ENCODE data around the gene REM1.
"Not testable (repeated sequence)": the region's sequence is repeated elsewhere in the genome, so short reads cannot be mapped to it uniquely, and the experiment has no call there.

REM1 gene, protein sequence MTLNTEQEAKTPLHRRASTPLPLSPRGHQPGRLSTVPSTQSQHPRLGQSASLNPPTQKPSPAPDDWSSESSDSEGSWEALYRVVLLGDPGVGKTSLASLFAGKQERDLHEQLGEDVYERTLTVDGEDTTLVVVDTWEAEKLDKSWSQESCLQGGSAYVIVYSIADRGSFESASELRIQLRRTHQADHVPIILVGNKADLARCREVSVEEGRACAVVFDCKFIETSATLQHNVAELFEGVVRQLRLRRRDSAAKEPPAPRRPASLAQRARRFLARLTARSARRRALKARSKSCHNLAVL

DNA sequence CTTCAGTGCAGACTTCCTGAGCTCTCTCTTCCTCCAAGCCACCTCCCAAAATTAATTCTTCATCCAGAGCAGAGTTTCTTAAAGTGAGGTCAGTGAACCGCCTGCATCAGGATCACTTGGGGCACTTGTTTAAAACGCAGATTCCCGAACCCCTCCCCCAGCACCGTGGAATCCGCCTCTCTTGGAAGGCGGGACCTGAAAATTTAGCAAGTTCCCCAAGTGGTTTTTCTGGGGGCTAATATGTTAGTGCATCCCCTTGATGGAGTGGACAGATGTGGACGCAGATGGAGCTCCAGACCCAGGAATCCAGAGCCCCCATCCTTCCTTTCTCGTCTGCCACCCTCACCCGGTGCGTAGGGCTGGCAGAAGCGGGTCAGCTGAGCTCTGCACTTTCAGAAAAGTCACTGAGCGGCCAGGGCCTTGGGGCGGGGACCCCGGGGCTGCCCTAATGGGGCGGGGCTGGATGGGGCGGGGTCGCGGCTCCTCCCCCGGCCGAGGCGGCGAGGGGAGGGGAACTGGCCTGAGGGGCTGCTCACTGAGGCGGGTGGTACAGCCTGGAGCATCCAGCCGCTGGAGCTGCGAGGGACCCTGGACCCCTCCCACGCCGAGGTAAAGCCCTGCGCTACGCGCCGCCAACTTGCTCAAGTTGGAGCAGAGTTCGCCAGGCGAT lies at the start of gene REM1, which contains the start of gene DEFB124:
REM1 (plus strand) TSS at position 531 of the 670 bp plus-strand sequence. CDS start 1,158 bp downstream, outside the sequence.
DEFB124 (minus strand) TSS at position 370 of the 670 bp plus-strand sequence. CDS start 2,114 bp downstream, outside the sequence.
- DNase-seq: no peak

DNA sequence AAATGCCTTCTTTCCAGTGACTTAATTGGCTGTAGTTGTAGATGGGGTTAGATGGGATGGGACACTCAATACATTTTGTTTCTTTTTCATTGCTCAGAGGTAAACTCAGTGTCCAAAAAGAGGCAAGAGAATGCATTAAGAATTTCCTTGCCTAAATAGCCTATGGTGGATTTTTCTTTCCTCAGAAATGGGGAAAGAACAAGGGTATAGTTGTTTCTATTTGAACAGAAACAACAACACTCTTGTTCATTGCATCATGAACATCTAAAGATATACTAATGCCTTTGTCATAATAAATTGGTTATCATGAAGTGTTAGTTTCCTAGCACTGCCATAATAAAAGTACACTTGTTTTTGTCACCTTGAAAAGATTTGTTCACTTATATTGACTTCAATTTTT lies 49.3 kb upstream of the REM1 start:
- no peak for DNase-seq

DNA sequence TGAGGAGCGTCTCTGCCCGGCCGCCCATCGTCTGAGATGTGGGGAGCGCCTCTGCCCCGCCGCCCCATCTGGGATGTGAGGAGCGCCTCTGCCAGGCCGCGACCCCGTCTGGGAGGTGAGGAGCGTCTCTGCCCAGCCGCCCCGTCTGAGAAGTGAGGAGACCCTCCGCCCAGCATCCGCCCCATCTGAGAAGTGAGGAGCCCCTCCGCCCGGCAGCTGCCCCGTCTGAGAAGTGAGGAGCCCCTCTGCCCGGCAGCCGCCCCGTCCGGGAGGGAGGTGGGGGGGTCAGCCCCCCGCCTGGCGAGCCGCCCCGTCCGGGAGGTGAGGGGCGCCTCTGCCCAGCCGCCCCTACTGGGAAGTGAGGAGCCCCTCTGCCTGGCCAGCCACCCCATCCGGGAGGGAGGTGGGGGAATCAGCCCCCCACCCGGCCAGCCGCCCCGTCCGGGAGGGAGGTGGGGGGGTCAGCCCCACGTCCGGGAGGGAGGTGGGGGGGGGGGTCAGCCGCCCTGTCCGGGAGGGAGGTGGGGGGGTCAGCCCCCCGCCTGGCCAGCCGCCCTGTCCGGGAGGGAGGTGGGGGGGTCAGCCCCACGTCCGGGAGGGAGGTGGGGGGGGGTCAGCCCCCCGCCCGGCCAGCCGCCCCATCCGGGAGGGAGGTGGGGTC lies 48.1 kb upstream of the REM1 start:
- not testable (repeated sequence) for DNase-seq

DNA sequence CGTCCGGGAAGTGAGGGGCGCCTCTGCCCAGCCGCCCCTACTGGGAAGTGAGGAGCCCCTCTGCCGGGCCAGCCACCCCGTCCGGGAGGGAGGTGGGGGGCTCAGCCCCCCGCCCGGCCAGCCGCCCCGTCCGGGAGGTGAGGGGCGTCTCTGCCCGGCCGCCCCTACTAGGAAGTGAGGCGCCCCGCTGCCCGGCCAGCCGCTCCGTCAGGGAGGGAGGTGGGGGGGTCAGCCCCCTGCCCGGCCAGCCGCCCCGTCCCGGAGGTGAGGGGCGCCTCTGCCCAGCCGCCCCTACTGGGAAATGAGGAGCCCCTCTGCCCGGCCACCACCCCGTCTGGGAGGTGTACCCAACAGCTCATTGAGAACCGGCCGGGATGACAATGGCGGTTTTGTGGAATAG lies 47.5 kb upstream of the REM1 start:
- DNase-seq: not testable (repeated sequence)

DNA sequence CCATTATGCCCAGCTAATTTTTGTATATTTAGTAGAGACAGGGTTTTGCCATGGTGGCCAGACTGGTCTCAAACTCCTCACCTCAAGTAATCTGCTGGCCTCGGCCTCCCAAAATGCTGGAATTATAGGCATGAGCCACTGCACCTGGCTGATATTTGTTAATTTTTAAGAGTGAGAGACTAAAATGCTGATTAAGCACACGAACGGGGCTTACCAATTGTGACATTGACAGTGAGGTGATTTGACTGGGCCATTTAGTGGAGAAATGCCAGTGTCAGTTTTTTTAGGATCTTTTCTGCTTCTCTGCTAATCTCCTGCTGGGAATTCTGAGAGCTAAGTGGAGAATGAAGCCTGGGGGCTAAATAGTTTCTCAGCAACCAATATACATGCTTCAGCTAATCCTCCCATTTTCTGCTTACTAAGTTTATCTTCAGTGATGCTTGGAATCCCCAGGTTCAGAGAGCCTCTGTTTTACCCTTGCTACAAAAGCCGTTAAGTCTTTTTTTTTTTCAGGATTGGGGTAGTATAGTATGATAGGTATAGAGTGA lies 44.4 kb upstream of the REM1 start:
- no peak for DNase-seq

DNA sequence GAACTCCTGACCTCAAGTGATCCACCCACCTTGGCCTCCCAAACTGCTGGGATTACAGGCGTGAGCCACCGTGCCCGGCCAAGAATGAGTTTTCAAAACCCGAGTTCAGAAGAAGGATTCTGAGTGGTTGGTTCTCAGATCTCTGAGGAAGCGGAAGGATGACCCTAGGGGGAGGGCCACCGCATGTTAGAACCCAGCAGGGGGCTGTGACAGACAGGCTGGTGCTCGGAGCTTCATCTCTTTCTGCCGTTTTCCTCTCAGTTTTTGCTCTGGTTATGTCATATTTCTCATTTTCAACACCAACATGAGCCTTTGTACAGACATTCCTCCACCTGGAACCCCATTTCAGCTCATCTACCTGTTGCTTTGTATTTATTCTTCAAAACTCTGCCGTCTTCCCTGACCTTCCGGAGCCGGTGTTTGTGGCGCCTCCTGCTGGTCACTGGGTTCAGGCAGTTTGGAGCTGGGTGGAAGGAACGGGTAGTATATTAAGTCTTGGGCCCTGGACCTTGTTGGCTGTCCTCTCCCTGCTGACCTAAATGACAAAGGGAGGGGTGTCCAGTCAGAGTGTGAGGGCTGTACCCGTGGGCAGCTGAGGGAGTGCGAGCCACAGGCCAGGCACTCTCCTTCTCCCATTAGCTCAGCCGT lies 35.0 kb upstream of the REM1 start, which contains the start of gene DEFB123:
DEFB123 (plus strand) TSS at position 621 of the 648 bp plus-strand sequence. CDS start 67 bp downstream, outside the sequence.
- no peak for DNase-seq

DNA sequence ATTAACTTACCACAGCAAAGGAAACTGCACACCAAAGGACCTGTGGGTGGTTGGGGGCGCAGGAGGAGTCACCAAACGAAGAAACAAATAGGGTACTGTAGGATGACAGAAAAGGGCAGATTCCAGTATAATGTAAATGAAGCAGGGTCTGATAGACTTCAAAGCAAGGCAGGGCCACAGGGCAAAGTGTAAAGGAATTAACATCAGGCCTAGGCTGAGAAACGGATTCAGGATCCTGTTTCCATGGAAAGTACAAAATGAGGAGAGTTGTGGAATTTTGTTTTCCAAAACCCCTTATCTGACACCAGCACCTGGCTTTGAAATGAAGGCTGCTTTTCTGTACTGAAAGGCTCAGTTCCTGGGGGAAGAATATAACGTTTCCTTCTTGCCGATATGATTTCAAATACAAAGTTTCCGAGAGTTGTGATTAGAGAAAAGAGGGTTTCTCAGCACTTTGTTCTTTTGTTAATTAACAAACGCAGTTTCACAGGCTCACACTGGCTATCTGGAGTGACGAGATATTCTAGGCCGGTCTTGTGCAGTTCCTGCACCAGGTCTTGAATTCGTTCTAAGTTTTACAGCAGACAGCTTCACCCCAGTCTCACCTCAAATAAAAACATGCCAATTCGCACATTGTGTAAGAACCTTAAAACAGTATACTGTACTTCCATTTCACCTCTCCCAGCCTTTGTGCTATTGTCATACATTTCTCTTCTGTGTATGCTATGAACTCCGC lies 28.8 kb upstream of the REM1 start:
- no peak for DNase-seq

DNA sequence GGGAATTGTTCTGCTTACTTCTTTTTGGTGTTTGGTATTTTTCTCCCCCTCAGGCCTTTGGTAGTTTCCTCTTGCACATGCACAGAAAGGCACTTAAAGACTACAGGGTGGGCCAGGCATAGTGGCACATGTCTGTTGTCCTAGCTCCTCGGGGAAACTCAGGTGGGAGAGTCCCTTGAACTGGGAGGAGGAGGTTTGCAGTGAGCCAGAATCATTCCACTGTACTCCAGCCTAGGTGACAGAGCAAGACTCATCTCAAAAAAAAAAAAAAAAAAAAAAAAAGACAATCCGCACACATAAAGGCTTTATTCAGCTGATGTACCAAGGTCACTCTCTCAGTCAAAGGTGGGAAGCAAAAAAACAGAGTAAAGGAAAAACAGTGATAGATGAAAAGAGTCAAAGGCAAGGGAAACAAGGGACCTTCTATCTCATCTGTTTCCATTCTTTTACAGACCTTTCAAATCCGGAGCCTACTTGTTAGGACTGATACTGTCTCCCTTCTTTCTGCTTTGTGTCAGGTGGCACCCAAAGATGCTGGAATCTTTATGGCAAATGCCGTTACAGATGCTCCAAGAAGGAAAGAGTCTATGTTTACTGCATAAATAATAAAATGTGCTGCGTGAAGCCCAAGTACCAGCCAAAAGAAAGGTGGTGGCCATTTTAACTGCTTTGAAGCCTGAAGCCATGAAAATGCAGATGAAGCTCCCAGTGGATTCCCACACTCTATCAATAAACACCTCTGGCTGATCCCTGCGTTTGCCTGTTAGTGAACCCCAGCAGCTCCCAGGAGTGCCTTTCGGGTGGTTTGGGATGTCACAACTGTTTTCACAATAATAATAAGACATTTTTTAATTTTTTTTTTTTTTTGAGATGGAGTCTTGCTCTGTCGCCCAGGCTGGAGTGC lies 25.3 kb upstream of the REM1 start:
- no peak for DNase-seq

DNA sequence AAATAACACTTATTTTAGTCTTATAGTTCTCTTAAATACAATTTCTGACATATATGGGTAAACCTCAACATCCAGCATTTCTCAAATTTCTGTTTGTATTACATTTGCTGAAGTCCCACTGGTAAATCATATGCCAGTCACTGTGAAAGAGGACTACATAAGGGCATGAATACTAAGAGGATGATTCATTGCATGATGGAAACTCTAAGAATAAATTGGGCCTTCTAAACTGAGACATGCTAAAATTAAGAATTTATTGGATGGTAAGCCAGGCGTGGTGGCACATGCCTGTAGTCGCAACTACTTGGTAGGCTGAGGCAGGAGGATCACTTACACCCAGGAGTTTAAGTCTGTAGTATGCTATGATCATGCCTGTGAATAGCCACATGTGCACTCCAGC lies 22.5 kb upstream of the REM1 start:
- DNase-seq: no peak

DNA sequence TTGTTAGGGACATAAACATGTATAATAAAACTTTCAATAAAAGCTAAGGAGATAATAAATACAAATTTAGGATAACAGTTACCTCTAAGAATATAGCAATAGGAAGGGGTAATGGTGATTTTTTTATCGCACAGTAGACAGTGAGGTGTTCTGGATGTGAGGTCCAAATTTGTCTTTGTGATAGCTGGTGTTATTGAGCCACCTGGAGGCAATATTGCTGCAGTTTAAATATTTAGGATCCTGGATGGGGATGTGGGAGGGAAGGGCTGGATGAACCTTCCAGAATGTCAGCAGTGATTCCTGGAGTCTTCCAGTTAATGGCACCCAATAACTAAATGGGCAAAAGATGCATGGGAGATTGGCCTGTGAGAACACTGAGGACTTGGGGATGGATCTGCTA lies 20.7 kb upstream of the REM1 start:
- DNase-seq: no peak

DNA sequence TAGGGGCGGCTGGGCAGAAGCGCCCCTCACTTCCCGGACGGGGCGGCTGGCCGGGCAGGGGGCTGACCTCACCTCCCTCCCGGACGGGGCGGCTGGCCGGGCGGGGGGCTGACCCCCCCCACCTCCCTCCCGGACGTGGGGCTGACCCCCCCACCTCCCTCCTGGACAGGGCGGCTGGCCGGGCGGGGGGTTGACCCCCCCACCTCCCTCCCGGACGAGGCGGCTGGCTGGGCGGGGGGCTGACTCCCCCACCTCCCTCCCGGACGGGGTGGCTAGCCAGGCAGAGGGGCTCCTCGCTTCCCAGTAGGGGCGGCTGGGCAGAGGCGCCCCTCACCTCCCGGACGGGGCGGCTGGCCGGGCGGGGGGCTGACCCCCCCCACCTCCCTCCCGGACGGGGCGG lies 4.1 kb upstream of the REM1 start:
- not testable (repeated sequence) for DNase-seq

DNA sequence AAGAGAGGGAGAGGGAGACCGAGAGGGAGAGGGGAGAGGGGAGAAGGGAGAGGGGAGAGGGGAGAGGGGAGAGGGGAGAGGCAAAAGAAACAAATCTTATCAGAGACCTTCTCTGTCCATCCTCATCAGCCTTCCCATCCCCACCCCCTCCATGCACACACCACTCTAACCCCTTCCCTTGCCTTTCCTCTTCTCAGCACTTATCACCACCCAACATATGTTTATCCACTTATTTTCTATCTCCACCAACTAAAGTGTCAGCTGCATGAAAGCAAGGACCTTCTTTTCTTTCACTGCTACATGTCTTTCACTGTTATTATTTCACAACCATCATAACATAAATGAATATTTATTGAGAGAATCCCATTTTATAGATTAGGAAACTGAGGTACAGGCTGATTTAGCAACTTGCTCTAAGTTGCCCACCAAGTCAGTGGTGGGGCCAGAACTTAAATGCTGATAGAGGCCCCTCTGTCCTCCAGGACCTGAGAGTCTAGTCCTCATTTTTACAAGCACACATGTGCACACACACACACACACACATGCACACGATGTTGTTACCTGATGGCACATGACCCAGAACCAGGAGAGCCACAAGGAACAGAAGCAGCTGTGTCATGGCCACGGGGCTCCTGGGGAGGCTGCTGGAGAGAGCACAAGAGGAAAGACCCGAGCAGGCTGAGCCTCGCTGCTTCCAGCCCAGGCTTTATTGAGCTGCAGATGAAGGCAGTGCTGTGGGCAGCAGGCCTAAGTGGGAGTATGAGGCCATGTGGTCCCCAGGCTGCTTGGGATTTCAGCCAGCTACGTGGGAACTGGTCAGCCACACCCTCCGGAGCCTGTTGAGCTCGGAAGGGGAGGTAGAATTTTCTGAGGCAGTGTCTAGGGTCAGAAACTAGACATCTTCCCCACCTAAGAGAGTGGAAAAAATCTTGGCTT lies 2.4 kb upstream of the REM1 start:
- DNase-seq: no peak

DNA sequence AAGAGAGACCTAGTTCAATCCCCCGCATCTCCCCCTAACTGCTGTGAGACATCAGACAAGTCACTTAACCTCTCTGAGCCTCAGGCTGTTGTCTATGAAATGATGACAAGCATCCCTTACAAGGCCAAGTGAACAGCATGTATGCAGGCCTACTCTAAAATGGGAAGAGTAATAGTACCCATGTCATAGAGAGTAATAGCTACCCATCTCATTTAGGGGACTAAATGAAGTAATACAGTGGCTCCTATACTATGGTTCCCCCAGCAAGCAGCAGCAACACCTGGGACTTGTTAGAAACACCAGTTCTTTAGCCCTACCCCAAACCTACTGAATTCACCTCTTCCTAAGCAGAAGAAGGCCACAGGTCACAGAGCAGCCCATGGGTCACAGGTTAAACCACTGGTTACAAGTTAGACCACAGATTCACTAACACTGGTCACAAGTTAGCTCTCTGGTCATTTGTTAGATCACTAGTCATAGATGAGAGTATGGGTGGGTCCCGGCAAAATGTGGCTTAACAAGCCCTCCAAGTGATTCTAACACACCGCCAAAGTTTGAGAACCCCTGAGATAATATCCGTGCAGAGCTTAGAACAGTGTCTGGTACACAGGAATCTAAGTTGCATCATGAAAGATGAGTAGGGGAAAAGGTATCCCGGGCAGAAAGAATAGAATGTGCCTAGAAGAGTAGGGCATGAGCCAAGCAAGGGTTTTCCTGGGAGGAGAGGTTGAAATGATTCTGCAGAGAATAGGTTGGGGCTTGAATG lies 1.6 kb upstream of the REM1 start:
- DNase-seq: no peak

DNA sequence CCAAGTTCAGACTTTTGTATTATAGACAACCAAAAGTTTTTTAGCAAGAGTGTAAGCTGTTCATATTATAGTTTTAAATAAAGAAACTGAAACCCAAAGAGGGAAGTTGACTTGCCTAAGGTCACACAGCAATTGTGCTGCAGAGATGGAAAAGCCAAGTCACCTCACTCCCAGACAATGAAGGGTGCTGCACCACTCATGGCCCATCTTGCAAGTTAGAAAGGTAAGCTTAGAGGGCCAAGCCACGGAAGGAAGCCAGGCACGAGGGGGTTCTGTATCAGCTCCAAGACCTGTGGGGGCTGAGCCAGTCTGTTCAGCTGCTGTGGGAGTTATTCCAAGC lies 1.0 kb upstream of the REM1 start:
- no peak for DNase-seq

DNA sequence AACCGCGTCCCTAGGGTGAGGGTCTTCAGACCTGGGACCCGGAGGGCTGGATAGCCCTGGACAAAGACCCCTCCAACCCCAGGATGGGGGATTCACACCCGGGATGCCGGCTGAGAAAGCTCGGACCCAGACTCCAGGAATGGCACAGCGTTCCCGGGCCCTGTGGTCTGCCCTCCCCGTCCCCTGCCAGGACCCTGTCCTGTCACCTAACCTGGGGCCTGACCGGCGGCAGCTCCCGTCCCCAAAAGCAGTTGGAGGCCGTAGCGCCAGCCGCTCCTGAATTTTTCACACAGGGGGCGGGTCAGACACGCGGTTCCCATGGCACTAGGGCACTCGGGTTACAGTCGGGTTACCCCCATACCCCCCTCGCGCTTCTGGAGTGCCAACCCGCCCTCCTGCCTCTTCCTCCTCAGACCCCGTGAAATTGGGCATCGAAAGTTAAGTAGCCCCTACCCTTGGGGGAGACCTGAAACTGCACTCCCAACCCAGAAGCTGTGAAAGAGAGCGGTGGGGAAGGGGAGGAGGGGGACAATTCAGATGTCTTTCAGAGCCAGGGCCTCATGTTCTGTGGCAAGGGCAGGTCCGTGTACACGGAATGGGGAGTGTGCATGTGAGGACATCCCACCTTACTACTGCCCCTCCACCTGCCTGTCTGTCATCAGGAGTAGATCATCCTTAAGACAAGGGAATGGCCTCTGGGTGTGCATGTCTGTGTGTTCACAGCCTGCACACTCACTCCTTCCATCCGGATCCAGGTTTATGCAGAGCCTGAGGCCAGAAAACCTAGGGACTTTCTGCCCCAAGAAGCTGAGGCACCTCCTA lies 595 bp downstream of the REM1 start:
- DNase-seq: no peak

DNA sequence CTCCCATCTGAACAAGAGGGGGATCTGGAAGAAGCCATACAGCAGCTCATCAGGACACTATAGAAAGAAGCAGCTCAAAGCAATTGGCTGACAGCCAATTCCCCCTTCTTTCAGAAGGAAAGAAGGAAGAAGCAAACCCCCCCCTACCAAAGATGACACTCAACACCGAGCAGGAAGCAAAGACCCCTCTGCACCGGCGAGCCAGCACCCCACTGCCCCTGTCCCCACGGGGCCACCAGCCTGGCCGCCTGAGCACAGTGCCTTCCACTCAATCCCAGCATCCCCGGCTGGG lies 1.2 kb downstream of the REM1 start:
- DNase-seq: no peak

DNA sequence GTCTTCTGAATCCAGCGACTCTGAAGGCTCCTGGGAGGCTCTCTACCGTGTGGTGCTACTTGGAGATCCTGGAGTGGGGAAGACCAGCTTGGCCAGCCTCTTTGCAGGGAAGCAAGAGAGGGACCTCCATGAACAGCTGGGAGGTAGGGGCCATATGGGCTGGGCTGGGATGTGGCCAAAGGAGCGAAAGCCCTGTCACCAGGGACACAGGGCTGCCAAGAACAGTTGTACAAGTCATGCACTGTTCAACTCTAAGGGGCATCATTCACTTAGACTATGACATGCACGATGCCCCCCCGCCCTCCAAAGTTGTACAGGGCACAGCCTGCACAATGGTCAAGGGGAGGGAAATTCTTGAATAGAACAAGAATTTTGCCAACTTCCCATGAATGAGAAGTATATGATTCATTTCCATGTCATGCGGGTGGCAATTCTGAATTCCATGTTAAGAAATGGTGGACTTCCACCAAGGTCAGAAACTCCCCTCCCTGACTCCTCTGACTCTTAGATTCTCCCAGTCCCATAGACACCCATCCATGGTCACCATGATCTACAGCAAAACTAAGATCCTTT lies 1.6 kb downstream of the REM1 start:
- DNase-seq: no peak

DNA sequence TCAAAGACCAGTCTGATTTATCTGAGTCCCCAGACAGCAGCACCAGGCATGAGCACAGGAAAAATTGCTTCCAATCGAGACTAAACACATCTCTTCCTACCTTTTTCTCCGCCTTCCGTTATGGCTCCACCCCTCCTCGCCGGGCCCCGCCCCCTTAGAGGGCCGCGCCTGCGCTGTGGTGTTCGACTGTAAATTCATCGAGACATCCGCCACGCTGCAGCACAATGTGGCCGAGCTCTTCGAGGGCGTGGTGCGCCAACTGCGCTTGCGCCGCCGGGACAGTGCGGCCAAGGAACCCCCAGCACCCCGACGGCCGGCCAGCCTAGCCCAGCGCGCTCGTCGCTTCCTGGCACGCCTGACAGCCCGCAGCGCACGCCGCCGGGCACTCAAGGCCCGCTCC lies 8.9 kb downstream of the REM1 start:
- peak; percentile 14 to 17 for DNase-seq

Data from CD4-positive, alpha-beta T cell treated with Interleukin-4 for 1 hour (primary cell).